HG03575 (cell line): ENCODE measurements around the gene RNF215.
"Not testable (repeated sequence)": the region's sequence is repeated elsewhere in the genome, so short reads cannot be mapped to it uniquely, and the experiment has no call there.

Source experiments
- ATAC-seq: cut with Tn5 transposase; IDR thresholded peaks from one replicate; pipeline ENCODE4 v1.9.1; 2021; ENCODE audit not compliant: unreplicated experiment, insufficient number of reproducible peaks, low FRiP score; ENCODE audit errors: extremely low read depth

Gene RNF215

DNA sequence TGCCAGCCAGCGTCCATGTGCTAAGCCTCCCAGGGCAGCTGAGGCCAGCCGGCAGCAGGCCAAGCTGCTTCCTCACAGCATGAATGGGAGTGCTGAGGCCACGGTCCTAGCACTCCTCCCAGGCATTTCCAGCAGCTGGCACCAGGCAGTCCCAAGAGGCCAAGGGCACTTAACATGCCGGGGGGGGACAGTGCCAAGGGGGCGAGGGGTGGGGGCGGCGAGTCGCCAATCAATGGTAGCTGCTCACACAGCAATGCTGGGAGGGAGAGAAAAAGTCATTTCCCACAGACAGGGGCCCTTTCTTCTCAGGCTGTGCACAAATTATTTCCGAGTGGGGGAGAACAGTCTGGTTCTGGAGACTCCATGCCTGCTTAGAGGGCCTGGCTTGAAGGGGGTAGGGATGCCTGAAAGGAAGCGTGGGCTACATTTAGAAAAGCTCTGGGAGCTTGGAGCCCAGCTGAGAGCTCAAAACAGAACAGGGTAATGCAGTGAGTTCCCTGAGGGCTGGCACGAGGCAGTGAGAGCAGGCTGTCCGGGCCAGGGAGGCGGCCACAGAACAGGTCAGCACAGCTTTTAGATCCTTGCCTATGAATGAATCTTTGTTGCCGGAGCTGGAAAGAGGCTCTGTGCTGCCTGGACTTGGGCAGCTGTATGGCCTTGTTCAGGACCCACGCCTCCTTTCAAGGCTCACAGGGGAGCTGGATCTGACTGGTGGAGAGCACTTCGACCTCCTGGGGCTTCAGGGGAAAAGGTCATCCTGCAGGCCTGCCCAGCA, 46.1 kb downstream of the RNF215 start:
- ATAC-seq = no peak

GRCh38 chr22:30338802-30339201, 48.4 kb downstream of the RNF215 start:
- ATAC-seq = no peak

- ATAC-seq = not testable (repeated sequence)
Measured at GRCh38 chr22:30338341-30338740, 48.9 kb downstream of the RNF215 start.

DNA sequence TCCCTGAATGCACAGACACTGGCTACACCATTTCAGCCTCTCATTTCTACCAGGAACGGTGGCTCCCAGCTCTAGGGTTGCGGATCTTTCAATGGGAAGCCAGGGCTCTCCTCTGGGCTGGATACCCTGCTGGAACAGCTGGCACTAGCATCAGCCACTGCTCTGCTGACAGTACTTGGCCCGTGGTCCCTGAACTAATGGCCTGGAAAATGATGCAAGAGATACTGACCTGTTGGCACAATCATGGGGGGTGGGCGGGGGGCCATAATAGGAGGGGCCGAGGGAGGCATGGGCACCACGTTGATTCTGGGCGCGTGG, 49.8 kb downstream of the RNF215 start:
- ATAC-seq = no peak

GRCh38 chr22:30336752-30337460, 50.3 kb downstream of the RNF215 start:
- no peak for ATAC-seq

DNA sequence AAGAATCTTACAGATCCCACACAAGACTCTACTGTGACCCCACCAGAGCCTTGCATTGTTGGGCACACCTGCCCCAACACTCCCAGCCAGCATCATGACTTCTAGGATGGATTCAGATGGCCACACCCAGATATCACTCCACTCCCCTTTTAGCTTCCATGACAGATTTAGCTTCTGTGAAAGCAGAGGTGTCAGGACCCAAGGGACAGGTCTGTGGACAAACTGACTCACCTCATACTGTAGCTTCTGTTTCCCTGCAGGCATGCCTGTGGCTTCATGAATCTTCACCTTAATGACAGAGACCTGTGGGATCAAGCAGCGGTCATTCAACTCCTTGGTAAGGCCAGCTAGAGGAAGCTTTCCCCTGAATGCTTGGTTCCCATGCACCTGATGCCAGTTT, 52.0 kb downstream of the RNF215 start:
- ATAC-seq = no peak

DNA sequence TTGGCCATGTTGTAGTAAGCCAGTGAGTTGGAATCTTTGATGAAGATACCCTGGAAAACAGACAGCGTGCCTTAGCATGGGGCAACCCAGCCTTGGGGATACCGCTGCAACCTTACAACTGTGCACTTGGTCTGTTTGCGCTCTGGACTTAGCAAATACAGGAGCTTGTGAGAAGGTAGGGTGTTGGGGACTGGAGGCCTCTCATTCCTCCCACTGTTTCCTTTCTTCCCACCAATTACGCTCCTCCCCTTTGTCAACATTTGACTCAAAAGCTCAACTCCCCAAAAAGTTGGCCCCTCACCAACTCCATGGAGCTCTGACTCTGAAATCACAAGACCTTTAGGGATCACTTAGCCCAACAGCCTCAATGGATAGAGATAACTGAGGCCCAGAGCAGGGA, 52.6 kb downstream of the RNF215 start:
- ATAC-seq = no peak

- no peak for ATAC-seq
Measured at GRCh38 chr22:30333707-30334087, 53.5 kb downstream of the RNF215 start.

DNA sequence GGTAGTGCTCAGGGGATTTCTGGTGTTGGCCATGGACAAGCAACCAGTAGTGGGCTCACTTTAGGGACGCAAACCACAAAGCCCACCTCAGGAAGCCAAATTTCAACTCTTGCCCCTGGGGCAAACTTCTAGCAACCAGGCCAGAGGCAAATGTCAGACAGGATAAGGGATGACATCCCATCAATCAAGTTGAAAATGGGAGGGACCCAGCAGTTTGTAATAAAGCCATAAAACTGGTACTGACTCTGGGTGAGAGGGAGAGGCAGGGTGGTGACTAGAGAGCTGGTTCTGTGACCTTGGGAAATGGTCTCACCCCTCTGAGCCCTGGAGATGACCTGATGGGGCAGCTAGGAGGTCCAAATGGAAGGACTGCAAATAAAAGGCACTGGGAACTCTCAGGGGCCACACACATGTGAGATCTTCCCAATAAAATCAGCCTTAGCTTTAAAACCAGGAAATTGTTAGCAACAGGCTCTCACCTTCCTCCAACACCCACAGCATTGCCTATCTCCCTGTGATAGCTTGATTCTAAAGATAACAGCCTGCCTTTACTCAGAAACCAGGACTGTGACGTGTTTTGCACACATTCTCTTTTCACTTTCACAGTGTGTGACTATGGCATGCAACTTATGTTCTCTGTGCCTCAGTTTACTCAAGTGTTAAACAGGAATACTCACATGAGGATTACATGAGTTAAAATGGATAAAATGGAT, 54.1 kb downstream of the RNF215 start:
- no peak for ATAC-seq

GRCh38 chr22:30332551-30332950, 54.7 kb downstream of the RNF215 start:
- ATAC-seq = no peak
